Panc1 (cell line): Measurements from ENCODE around the gene DLG2.

Experiments
- CTCF ChIP-seq: fragments of 450-650 bp; IDR thresholded peaks from 2 replicates; pipeline ENCODE4 v1.5.1; 2017; ENCODE audit warnings: mild to moderate bottlenecking
- POLR2AphosphoS5 ChIP-seq: IDR thresholded peaks from 2 replicates; pipeline ENCODE4 v1.6.1; 2012; ENCODE audit warnings: mild to moderate bottlenecking, low read depth, low read length, moderate library complexity
- REST ChIP-seq, 2 experiments: IDR thresholded peaks; 2 replicates each; pipeline ENCODE4 v1.6.1; 2011 to 2012; ENCODE audit warnings: low read depth in 2 of 2, control low read depth in 1 of 2, low read length in 1 of 2, mild to moderate bottlenecking in 1 of 2, moderate library complexity in 1 of 2; ENCODE audit not compliant: insufficient read depth in 1 of 2
- TCF7L2 ChIP-seq: IDR thresholded peaks from 2 replicates; pipeline ENCODE4 v1.6.1; 2011; ENCODE audit warnings: mild to moderate bottlenecking, low read depth, low read length, inconsistent platforms

GRCh38 chr11:83871054-83871453 lies 1756.1 kb downstream of the DLG2 start:
- TF ChIP-seq CTCF, result no peak
- no peak for TF ChIP-seq TCF7L2
- no peak for TF ChIP-seq POLR2AphosphoS5
- no peak for TF ChIP-seq REST (IDR thresholded peaks at IDR 0.05; ENCODE audit: insufficient read depth in 1 of 2, low read depth in 2 of 2, low read length in 1 of 2)
